ENCODE results near the gene SF1.

GRCh38 chr11:64752175-64752970, 26.0 kb downstream of the SF1 start:
- TF ChIP-seq POLR2AphosphoS5 (IDR thresholded peaks at IDR 0.05; ENCODE audit: insufficient read depth, low read depth, low read length) (no peak), MAX (IDR thresholded peaks at IDR 0.05; ENCODE audit: insufficient read depth, insufficient read length) (no peak), EZH2 (IDR thresholded peaks at IDR 0.05; ENCODE audit: borderline replicate concordance, low read depth, low read length, severe bottlenecking) (no peak), POLR2A (IDR thresholded peaks at IDR 0.05; ENCODE audit: low read depth, low read length) (no peak), CTCF (IDR thresholded peaks at IDR 0.05; ENCODE audit: extremely low read depth in 1 of 2, insufficient read depth in 1 of 2, low read depth in 1 of 2, low read length in 2 of 2) (no peak)

Measured in endothelial cell of umbilical vein (primary cell).